T-helper 17 cell (primary cell): Measurements from ENCODE around the gene FBXL4. TPM values are rescaled to one million over a fixed set of nuclear protein-coding genes. Genes with fewer than 3 reads are reported as not detected.

Experiments
- ATAC-seq: fragments of 150-1000 bp; cut with Tn5 transposase; 2 replicates; pipeline ENCODE4 v1.10.0; 2021; ENCODE audit warnings: mild to moderate bottlenecking, moderate library complexity
- DNase-seq, 3 donors: peaks; one replicate each; pipeline versions ENCODE4 v3.0.0 to v3.0.0-alpha.2; 2020 to 2021
- H3K9me3 ChIP-seq: one replicate; pipeline ENCODE4 v1.7.0; 2013; ENCODE audit warnings: low read length, mild to moderate bottlenecking; ENCODE audit not compliant: control insufficient read depth, poor library complexity, severe bottlenecking
- H3K27ac Mint-ChIP-seq: one replicate; pipeline ENCODE4 v1.8.0; 2022; ENCODE audit warnings: mild to moderate bottlenecking, moderate library complexity, mixed read lengths
- H3K27me3 Mint-ChIP-seq: one replicate; pipeline ENCODE4 v1.8.0; 2022; ENCODE audit warnings: mixed read lengths
- H3K36me3 Mint-ChIP-seq: one replicate; pipeline ENCODE4 v1.8.0; 2022; ENCODE audit warnings: low read depth, mixed read lengths
- H3K4me1 Mint-ChIP-seq: one replicate; pipeline ENCODE4 v1.8.0; 2022; ENCODE audit warnings: mild to moderate bottlenecking, mixed read lengths
- H3K4me3 Mint-ChIP-seq: one replicate; pipeline ENCODE4 v1.8.0; 2022; ENCODE audit warnings: mild to moderate bottlenecking, moderate library complexity, mixed read lengths
- total RNA-seq, 4 donors: library from RNA in 2 of 4; stranded (reverse) in 2 of 4; gene quantifications; one replicate each; pipeline ENCODE4 v1.2.3 and lab custom pipeline; 2022 to 2026

Gene FBXL4
- total RNA-seq, 2 donors from 2014 or later: 9.8 to 10.4 TPM

DNA sequence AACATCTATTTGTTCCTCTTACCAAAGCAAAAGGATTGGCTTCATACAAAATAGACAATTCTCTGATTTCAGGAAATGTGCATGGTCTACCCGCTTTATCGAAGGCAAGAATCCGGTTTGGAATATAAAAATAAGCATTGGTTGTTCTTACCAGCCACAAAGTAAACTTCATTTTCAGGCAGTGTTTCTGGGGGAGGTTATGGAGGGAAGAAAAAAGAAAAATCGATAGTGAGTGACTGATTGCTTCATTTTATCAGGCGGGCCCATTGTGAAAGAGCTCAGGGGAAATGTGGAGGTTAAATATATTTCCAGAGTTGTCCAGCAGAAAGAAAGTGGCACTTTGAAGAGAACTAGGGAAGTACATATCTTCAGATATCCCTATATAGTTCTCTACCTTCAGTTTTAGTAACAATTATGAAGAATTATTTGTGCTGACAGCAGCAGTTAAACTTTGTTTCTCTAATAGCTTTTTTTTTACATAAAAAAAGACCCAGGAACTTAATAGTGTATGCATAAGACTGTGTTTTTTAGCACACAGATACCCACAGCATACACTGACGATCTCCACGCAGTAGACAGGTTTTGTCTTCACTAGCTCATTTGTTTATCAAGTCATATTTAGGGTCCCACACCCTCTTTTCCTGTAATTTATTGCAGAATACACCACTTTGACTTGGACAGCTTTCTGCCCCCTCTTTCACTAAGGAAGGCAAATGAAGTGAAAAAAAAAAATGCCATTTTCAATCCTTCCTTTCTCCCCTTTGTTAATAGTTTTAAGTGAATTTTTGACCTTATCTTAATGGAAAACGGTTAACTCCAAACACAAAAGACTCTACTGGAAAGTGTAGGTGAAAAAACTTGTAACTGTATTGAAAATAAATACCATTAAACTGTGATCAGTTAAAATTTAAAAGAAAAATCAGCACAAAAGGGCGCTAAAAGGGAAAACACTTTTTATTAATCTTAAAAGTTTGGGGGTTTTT, 110.5 kb downstream of the FBXL4 start:
- no peaks in the 10 kb centered on the region for H3K9me3 ChIP-seq
- H3K36me3 Mint-ChIP-seq: peaks cover 2% of the 10 kb centered on the region
- H3K27ac Mint-ChIP-seq: no peak overlapping the region
- peaks cover 28% of the 10 kb centered on the region for H3K4me1 Mint-ChIP-seq
- H3K4me3 Mint-ChIP-seq: peak overlapping the region; percentile 49
- H3K27me3 Mint-ChIP-seq: peaks cover 89% of the 10 kb centered on the region
- ATAC-seq (no peak), DNase-seq (no peak)

DNA sequence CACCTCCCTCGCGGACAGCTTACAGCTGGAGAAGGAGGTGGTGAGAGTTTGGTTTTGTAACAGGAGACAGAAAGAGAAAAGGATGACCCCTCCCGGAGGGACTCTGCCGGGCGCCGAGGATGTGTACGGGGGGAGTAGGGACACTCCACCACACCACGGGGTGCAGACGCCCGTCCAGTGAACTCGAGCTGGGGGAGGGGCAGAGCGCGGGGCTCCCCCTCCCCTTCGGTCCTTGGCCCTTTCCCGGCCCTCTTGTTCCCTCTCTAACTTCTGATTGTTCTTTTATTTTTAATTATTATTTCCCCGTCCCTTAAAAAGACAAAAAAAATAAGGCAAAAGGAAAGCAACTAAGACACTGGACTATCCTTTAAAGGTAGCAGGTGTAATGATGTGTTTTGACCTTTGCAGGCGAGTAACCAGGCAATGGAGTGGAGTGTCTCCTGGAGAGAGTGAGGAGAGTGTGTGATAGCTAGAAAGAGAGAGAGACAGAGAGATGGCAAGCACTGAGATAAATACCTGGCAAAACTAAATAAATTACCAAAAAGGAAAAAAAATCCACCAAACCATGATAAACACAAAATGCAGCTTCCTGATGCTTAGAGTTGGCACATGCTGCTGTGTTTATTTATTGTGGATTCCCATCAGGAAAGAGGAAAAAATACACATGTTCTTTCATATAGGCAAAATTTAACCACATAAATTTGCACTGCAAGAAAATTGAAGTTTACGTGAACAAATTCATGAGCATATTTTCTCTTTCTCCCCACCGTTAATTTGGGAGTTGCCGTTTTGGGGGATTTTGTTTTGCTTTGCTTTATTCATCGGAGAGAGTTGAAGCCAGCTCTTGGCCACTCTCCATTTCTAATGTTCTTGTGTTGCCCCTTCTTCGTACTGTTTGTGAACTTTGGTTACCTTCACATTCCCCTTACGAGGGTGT, 111.5 kb downstream of the FBXL4 start:
- Mint-ChIP-seq H3K36me3 (peaks cover 2% of the 10 kb centered on the region), H3K27me3 (peaks cover 85% of the 10 kb centered on the region), H3K27ac (no peak overlapping the region), H3K4me3 (peak overlapping the region; percentile 49), H3K4me1 (peaks cover 30% of the 10 kb centered on the region)
- ATAC-seq (no peak), DNase-seq (no peak)
- no peaks in the 10 kb centered on the region for H3K9me3 ChIP-seq

DNA sequence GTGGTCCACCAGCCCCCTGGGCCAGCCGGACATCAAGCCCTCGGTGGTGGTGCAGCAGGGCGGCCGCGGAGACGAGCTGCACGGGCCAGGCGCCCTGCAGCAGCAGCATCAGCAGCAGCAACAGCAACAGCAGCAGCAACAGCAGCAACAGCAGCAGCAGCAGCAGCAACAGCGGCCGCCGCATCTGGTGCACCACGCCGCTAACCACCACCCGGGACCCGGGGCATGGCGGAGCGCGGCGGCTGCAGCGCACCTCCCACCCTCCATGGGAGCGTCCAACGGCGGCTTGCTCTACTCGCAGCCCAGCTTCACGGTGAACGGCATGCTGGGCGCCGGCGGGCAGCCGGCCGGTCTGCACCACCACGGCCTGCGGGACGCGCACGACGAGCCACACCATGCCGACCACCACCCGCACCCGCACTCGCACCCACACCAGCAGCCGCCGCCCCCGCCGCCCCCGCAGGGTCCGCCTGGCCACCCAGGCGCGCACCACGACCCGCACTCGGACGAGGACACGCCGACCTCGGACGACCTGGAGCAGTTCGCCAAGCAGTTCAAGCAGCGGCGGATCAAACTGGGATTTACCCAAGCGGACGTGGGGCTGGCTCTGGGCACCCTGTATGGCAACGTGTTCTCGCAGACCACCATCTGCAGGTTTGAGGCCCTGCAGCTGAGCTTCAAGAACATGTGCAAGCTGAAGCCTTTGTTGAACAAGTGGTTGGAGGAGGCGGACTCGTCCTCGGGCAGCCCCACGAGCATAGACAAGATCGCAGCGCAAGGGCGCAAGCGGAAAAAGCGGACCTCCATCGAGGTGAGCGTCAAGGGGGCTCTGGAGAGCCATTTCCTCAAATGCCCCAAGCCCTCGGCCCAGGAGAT, 112.4 kb downstream of the FBXL4 start:
- H3K9me3 ChIP-seq: no peaks in the 10 kb centered on the region
- Mint-ChIP-seq H3K27ac (no peak overlapping the region), H3K4me3 (peak overlapping the region; percentile 34), H3K36me3 (peaks cover 2% of the 10 kb centered on the region), H3K27me3 (peaks cover 87% of the 10 kb centered on the region), H3K4me1 (peaks cover 37% of the 10 kb centered on the region)
- no peak for DNase-seq
- no peak for ATAC-seq

DNA sequence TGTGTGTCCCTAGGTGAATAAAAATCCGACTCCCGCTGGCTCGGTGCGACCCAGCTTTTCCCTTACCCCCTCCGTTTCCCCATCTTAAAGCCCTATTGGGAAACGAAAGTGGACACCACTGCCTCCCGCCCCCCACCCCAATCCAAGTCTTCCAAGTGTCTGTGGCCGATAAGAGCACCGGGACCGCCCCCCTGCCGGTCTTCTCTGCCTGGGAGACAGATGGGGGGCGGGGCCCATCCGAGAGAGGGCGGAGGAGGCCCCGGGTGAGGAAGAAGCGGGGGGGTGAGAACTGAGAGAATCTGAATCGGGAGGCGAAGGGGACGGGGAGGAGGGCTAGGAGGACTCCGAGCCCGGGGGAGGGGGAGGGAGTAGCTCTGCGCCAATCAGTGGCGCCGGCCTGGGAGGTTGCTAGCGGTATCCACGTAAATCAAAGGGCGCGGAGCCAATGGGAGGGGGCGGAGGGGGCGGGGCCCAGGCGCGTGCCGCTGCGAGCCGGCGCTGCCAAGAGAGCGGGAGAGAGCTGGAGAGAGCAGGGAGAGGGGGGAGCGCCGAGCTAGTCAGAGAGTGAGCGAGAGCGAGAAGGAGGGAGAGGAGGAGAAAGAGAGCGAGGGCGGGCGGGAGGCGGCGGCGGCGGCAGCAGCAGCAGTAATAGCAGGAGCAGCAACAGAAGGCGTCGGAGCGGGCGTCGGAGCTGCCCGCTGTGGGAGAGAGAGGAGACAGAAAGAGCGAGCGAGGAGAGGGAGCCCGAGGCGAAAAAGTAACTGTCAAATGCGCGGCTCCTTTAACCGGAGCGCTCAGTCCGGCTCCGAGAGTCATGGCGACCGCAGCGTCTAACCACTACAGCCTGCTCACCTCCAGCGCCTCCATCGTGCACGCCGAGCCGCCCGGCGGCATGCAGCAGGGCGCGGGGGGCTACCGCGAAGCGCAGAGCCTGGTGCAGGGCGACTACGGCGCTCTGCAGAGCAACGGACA, 113.4 kb downstream of the FBXL4 start, which contains the start of gene POU3F2:
POU3F2 (plus strand) TSS at position 515 of the 972 bp plus-strand sequence; CDS start at position 815, 300 bp downstream.
- peaks cover 37% of the 10 kb centered on the region for H3K4me1 Mint-ChIP-seq
- peaks cover 87% of the 10 kb centered on the region for H3K27me3 Mint-ChIP-seq
- ATAC-seq (peak; percentile 79), DNase-seq (peak in 2 of 3 donors; percentile 51 to 59)
- peaks cover 2% of the 10 kb centered on the region for H3K36me3 Mint-ChIP-seq
- H3K9me3 ChIP-seq: no peaks in the 10 kb centered on the region
- H3K27ac Mint-ChIP-seq: peak within 1 kb of the TSS; percentile 86
- H3K4me3 Mint-ChIP-seq: peak within 1 kb of the TSS; percentile 94

DNA sequence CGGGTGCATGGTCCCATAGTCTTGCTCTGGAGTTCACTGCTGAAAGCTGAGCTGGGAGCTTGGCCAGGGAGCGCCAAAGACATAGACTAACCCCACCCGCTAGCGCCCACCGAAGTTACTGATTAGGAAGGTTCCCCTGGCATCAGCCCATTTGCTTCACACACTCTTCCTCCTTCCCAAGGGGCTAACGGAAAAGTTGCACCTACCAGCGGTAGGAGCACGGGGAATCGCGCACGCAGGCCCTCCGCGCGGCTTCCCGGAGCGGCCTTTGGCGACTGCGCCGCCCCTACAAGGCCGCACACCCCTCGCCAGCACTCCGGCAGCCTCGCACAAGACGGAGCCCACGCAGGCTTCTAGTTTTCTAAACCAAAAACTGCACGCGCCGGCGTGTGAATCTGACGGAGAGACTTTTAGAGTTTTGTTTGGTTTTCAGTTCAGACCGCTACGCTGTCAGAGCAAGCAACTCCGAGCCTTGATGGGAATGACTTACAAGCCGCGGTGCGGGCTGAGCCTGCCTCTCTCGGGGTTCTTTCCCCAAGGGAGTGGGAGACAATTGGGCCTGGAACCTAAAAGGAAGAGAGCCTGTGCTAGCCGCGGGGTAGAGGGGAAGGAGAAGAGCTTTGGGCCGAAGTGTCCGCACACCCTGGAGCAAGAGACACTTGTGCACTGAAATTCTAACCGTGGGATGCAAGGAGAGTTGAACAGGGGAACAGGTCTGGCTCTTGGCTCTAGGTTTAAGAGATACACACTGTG, 114.3 kb downstream of the FBXL4 start:
- no peak for DNase-seq
- H3K9me3 ChIP-seq: no peaks in the 10 kb centered on the region
- peak overlapping the region; percentile 94 for H3K4me3 Mint-ChIP-seq
- peaks cover 41% of the 10 kb centered on the region for H3K4me1 Mint-ChIP-seq
- peaks cover 88% of the 10 kb centered on the region for H3K27me3 Mint-ChIP-seq
- peak; percentile 23 for ATAC-seq
- H3K36me3 Mint-ChIP-seq: peaks cover 2% of the 10 kb centered on the region
- H3K27ac Mint-ChIP-seq: peak overlapping the region; percentile 86

DNA sequence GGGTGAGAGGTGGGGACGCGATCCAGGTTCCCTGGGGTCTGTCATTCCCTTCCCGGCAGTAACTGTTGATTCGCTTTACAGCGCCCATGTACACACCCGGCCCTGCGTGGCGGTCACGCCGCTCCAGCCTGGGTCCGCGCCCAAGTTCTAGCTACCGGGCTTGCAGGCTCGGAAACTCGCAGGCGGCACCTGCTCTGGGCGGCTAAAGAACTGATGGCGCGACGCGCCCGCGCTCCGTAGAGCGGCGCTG, 114.8 kb downstream of the FBXL4 start:
- H3K9me3 ChIP-seq: no peaks in the 10 kb centered on the region
- Mint-ChIP-seq H3K4me3 (peak overlapping the region; percentile 94), H3K27ac (peak overlapping the region; percentile 86), H3K36me3 (peaks cover 2% of the 10 kb centered on the region), H3K4me1 (peaks cover 44% of the 10 kb centered on the region), H3K27me3 (peaks cover 88% of the 10 kb centered on the region)
- DNase-seq: no peak
- peak; percentile 49 for ATAC-seq

DNA sequence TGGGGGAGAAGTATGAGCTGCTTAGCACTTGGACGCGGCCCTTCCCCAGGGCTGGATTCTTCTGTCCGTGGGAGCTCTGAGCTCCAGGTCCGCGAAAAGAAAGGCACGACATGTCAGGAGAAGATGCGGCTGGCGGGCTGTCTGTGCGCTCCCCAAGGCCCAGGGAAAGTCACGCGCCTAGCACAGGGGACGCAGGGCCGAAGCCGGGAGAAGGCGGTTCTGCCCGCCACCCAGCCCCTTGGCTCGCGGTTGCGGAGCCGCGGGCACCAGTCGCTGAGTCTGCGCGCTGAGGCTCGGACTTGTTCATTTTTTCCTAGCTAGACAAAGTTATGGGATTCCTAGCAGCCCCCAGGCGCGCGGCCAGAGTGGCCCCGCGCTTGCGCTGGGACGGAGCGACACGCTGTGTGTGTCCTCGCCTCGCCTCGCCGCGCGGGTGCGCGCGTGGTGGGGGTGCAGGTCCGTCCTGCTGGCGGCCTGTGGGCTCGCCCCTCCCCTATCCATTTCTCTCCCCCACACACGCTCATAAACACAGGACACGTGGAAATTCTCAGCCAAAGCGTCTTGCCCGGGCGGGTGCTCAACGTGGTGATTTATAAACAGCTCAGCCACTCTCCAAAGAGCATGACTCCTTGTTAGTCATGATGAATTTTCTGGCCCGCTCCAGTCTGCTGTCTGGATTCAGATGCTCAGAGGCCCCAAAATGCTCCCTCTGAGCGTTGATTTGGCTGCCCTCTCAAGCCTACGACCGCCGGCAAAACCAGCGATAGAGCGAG, 115.3 kb downstream of the FBXL4 start:
- H3K27ac Mint-ChIP-seq: peak overlapping the region; percentile 86
- DNase-seq: no peak
- H3K27me3 Mint-ChIP-seq: peaks cover 88% of the 10 kb centered on the region
- no peaks in the 10 kb centered on the region for H3K9me3 ChIP-seq
- H3K36me3 Mint-ChIP-seq: peaks cover 2% of the 10 kb centered on the region
- H3K4me1 Mint-ChIP-seq: peaks cover 44% of the 10 kb centered on the region
- peak overlapping the region; percentile 94 for H3K4me3 Mint-ChIP-seq
- ATAC-seq: no peak

DNA sequence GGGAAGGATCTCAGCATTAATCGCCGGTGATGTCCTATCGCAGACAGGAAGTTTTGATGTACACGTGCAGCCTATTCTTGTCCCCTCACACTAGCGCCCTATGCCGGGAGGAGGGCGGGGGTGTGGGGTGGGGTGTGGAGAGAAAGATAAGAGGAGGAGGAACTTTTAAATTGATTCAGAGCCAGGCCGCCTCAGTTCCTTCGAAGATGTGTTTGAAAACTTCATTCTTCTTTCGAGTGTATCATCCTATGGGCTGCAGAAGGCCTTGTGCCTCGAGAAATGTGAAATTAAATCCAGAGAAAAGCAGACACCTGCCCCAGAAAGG, 115.8 kb downstream of the FBXL4 start:
- no peak for ATAC-seq
- no peak for DNase-seq
- no peaks in the 10 kb centered on the region for H3K9me3 ChIP-seq
- H3K4me3 Mint-ChIP-seq: peak overlapping the region; percentile 94
- peaks cover 2% of the 10 kb centered on the region for H3K36me3 Mint-ChIP-seq
- H3K27ac Mint-ChIP-seq: no peak overlapping the region
- peaks cover 88% of the 10 kb centered on the region for H3K27me3 Mint-ChIP-seq
- H3K4me1 Mint-ChIP-seq: peaks cover 43% of the 10 kb centered on the region

DNA sequence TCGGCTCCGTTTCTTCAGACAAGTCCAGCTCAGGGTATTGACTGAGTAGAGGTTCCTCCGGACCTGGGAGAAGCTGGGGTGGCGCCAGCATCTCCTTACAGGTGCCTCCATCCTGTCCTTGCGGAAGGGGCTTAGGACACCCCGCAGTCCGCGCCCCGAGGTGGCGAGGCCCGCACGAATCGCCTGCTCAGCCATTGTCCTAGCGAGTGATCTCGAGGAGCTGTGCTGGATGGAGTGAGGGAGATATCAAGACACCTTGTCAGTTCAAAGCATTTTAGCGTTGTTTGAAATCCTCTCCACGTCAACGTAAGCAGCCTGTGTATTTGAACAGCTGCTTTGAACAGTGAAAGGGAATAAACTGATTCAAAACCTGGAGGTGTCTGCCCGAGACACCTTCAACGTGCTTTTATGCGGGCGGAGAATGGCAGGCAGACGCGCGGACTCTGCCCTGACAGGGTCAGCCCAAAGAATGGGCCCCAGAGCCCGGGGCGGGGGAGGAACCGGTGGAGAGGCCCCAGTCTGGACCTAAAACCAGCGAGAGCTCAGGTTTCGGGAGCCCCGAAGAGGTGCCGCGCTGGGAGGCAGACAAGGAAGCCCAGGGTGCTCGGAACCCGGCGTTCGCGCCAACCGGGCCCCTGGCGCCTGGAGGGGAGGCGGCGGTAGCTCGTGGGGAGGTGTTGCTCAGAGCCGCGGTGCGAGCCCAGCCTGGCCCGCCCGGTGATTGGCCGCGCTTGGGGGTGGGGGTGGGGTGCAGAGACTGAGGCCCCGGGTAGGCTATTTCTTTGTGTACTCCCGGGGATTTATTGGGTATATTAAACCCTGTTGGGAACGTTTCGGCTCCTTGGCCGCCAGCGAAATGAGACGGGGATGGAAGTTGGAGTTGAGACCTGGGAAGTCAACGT, 116.4 kb downstream of the FBXL4 start:
- Mint-ChIP-seq H3K4me3 (peak overlapping the region; percentile 69), H3K36me3 (peaks cover 2% of the 10 kb centered on the region), H3K4me1 (peaks cover 40% of the 10 kb centered on the region), H3K27ac (peak overlapping the region; percentile 73), H3K27me3 (peaks cover 88% of the 10 kb centered on the region)
- H3K9me3 ChIP-seq: no peaks in the 10 kb centered on the region
- no peak for ATAC-seq
- DNase-seq: no peak

DNA sequence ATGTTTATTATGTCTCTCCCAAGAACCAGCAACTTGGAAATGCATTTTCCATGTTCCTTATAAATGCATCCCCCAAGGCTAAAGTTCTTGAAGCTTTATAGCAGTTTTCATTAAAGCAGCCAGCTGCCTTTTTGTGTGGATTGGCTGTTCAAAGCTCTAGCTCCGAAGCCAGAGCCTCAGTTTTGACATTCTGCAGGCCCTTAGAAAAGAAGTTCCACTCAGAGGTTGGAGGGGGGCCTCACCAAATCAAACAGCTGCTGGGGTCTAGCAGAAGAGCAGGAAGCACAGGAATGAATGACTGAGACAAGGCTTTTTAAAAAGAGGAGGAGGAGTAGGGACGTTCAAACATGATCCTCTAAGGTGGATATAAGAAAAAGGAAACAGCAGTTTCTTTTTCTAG, 117.6 kb downstream of the FBXL4 start:
- peaks cover 2% of the 10 kb centered on the region for H3K36me3 Mint-ChIP-seq
- H3K27me3 Mint-ChIP-seq: peaks cover 91% of the 10 kb centered on the region
- no peak for ATAC-seq
- no peak overlapping the region for H3K4me3 Mint-ChIP-seq
- DNase-seq: no peak
- no peaks in the 10 kb centered on the region for H3K9me3 ChIP-seq
- H3K27ac Mint-ChIP-seq: no peak overlapping the region
- peaks cover 35% of the 10 kb centered on the region for H3K4me1 Mint-ChIP-seq
